SKM-1 treated with dmso at 0.1 percent for 144 hours (cell line): ENCODE measurements around the gene MYADM.

Experiments used
- DNase-seq: peaks from one replicate; lab custom pipeline; 2025; ENCODE audit not compliant: unreplicated experiment; lab: John Stamatoyannopoulos, UW

Gene MYADM

GRCh38 chr19:53884256-53884655 lies 16.6 kb downstream of the MYADM start:
- DNase-seq = no peak

- DNase-seq = no peak
These were observed 17.4 kb downstream of the MYADM start for GRCh38 chr19:53885036-53885435.

DNA sequence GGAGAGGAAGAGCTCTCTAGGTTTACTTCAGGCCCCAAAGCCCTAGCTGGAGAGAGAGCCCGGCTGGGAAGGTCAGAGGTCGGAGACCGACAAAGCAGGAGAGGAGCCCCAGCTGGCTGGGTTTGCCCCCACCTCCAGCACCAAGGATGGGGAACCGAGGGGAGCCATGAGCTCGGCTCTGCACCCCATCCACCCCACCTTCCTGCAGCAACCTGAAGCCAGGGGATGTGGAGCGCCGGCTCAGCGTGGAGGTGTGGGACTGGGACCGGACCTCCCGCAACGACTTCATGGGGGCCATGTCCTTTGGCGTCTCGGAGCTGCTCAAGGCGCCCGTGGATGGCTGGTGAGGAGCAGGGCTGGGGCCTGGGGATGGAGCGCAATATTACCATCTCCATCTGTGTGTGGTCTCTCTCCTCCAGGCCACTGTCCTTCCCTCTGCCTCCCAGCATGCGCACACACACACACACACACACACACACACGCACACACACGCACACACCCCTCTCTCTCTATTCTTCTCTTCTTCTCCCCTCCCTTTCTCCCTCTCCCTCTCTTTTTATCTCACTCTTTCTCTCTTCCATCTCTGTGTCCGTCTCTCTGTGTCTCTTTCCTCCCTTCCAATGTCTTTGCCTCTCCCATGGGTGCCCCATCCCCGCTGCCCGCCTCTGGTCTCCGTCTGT lies 24.8 kb downstream of the MYADM start:
- no peak for DNase-seq

DNA sequence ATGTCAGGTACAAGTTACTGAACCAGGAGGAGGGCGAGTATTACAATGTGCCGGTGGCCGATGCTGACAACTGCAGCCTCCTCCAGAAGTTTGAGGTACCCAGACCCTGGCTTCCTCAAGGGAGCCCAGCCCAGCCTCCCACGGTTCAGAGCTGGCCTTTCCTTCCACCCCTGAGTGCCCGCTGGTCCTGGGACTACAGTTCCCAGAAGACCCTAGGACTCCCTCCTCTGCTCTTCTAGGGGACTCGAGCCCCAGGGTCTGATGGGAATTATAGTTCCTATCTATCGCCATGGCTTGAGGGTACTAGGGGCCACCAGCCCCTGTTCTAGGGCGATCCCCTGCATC lies 25.3 kb downstream of the MYADM start:
- DNase-seq = no peak

GRCh38 chr19:53894707-53895106 lies 27.0 kb downstream of the MYADM start:
- DNase-seq = no peak

GRCh38 chr19:53896682-53897081 lies 29.0 kb downstream of the MYADM start:
- DNase-seq = no peak

DNA sequence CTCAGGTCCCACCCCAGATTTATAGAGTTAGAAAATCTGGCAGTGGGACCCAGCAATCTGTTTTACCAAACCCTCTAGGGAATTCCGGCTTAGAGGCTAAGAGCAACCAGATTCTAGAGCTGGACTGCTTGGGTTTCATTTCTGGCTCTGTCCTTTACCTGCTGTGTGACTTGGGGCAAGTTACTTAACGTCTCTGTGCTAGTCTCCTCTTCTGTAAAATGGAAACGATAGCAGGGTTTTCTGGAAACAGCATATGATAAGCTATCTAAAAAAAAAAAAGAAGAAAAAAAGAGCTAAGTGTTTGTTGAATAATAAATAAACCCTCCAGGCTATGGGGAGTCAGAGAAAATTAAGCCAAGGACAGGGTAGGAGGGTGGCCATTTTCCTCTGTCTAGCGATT lies 29.8 kb downstream of the MYADM start:
- no peak for DNase-seq

DNA sequence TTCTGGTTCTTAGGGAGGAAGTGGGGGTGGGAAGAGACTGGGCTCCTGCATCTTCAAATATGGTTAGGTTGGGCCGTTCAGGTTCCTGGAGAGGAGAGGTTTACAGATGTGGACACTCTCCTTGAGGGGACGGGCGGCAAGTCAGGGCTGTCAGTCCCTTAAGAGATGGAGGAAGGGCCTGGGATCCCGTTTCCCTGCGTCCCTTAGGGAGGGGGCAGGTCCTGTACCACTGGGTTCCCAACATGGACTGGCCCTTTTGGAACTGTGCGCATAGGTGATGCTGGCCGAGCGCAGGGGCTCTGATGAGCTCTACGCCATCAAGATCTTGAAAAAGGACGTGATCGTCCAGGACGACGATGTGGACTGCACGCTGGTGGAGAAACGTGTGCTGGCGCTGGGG lies 30.5 kb downstream of the MYADM start:
- DNase-seq = no peak

DNA sequence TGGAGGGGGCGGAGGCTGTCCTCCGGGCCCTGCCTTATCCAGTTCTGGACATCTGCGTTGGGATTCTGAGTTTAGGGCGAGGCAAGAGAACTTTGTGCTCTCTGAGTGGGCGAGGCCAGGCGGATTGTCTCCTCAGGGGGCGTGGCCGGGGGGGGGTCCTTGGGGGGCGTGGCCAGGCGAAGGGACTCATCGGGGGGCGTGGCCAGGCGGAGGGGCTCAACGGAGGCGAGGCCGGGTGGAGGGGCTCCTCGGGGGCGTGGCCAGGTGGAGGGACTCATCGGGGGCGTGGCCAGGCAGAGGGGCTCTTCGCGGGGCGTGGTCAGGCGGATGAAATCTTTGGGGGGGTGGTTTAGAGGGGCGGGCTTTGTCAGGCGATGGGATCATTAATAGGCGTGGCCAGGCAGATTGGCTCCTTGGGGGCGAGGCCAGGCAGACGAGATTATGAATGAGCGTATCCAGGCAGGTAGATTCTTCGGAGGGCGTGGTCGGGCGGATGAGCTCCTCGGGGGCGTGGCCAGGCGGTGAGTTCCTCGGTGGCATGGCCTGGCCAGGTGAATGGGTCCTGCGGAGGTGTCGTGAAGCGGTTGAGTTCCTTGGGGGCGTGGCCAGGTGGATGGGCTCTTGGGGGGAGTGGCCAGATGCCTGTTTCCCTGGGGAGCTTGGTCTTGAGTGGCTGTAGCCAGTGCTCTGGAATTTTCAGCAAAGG lies 31.1 kb downstream of the MYADM start:
- DNase-seq = no peak

GRCh38 chr19:53900191-53900860 lies 32.6 kb downstream of the MYADM start:
- DNase-seq = no peak

GRCh38 chr19:53903055-53903680 lies 35.5 kb downstream of the MYADM start:
- no peak for DNase-seq

GRCh38 chr19:53904909-53905308 lies 37.2 kb downstream of the MYADM start:
- DNase-seq = no peak

- DNase-seq = no peak
These were observed 38.1 kb downstream of the MYADM start for GRCh38 chr19:53905787-53906186.

GRCh38 chr19:53906211-53907192 lies 38.8 kb downstream of the MYADM start:
- no peak for DNase-seq

- DNase-seq = no peak
These were observed 39.5 kb downstream of the MYADM start for GRCh38 chr19:53907193-53907581.

DNA sequence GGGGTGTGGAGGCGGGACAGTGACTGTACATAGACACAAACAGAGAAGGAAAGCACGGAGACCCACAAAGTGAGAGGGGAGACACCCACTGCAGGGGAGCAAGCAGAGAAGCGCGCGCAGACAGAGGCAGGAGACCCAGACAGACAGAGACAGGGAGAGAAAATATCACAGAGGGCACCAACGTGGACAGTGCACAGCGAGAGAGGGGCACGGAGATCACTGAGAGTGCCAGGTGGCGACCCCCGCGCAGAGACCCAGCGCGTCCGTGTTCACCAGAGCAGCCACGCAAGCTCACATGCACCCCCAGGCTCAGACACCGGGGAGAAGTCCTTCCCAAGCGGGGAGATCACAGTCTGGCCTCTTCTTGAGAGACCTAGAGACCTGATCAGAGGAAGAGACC lies 40.0 kb downstream of the MYADM start:
- DNase-seq = no peak

DNA sequence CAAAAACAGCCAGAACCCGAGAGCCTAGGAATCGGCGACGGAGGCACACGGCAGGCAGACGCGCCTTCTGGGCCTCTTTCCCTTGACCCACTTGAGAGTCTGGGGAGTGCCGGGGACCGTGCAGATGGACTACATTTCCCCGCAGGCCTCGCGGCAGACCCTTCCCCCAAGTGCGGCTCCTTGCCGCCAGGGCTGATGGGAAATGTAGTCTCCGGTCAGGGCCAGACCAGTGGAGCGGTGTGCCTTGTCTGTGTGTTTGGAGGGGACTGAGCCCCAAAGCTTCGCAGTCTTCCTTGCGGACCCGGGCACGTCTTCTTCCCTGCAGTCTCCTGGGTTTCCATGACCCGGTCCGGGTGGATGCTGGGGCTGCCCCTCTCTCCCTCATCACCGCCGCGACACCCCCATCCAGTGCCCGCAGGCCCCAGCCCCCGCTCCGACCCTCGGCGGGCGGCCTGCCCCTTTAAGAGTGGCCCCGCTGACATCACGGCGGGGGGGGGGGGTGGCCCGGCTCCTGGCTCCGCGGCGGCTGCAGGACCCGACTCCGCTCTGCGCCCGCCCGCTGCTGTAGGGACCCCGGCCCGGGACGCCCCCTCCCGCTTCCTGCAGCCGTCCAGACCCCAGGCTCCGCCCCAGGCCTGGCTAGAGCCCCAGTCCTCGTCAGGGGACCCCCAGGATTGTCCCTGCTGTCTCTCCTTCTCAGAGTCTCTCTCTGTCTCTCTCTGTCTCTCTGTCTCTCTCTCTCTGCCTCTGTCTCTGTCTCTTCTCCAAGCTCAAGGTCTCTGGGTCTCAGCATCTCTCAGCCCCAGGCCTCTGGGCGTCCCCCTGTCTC lies 40.6 kb downstream of the MYADM start:
- DNase-seq = no peak

GRCh38 chr19:53908935-53909415 lies 41.3 kb downstream of the MYADM start, which contains the start of gene CACNG7:
CACNG7 (plus strand) TSS chr19:53909278; CDS start chr19:53912832, 3,554 bp downstream.
- no peak for DNase-seq

GRCh38 chr19:53909471-53910169 lies 41.9 kb downstream of the MYADM start:
- DNase-seq = no peak
